ENCODE data around the gene ADCY2. TPM values are rescaled to one million over a fixed set of nuclear protein-coding genes. Genes with fewer than 3 reads are reported as not detected.

The ADCY2 gene
- total and polyA plus RNA-seq, 8 donors, result 0.29 to 7.5 (median 1.1) TPM

- Histone ChIP-seq H3K36me3 (no peaks in the 10 kb centered on the region), H3K27me3 (no peaks in the 10 kb centered on the region), H3K27ac (no peak overlapping the region), H3K4me3 (no peak overlapping the region), H3K4me1 (peaks cover 0 to 5% (median 0%) of the 10 kb centered on the region in 4 donors), H3K9me3 (peaks cover 0 to 9% (median 0%) of the 10 kb centered on the region in 4 donors)
- TF ChIP-seq EP300 (IDR thresholded peaks at IDR 0.05), result no peak
- no peak for TF ChIP-seq POLR2A (IDR thresholded peaks at IDR 0.05)
- no peak for TF ChIP-seq POLR2AphosphoS5 (IDR thresholded peaks at IDR 0.05)
- TF ChIP-seq CTCF (IDR thresholded peaks at IDR 0.05), result no peak
- no peak for DNase-seq
- intact Hi-C loops (cut with DNase I; ENCODE audit: low total_unique reads), result no loop called here
Observed at GRCh38 chr5:7642029-7642428, 246.1 kb downstream of the ADCY2 start.

- Histone ChIP-seq H3K4me3 (no peak overlapping the region), H3K4me1 (no peaks in the 10 kb centered on the region), H3K27ac (no peak overlapping the region), H3K27me3 (no peaks in the 10 kb centered on the region), H3K36me3 (no peaks in the 10 kb centered on the region), H3K9me3 (peaks cover 0 to 9% (median 0%) of the 10 kb centered on the region in 4 donors)
- TF ChIP-seq EP300 (IDR thresholded peaks at IDR 0.05) (no peak), CTCF (IDR thresholded peaks at IDR 0.05) (no peak), POLR2A (IDR thresholded peaks at IDR 0.05) (no peak)
- no peak for DNase-seq
- WGBS, 5 donors, result 77 to 92% (median 89%) methylated on average over 3 of the region's 3 CpGs
- intact Hi-C loops (cut with DNase I; ENCODE audit: low total_unique reads), result no loop called here
Observed at GRCh38 chr5:7644723-7645122, 248.8 kb downstream of the ADCY2 start.

- H3K27ac ChIP-seq, result no peak overlapping the region
- TF ChIP-seq EP300 (IDR thresholded peaks at IDR 0.05), result no peak
- TF ChIP-seq POLR2AphosphoS5 (IDR thresholded peaks at IDR 0.05), result peak in 1 of 3 donors; percentile 6
- TF ChIP-seq POLR2A (IDR thresholded peaks at IDR 0.05), result no peak
- TF ChIP-seq CTCF (IDR thresholded peaks at IDR 0.05), result no peak
- H3K4me1 ChIP-seq, result peaks cover 0 to 7% (median 6%) of the 10 kb centered on the region in 4 donors
- H3K9me3 ChIP-seq, result no peaks in the 10 kb centered on the region
- H3K27me3 ChIP-seq, result no peaks in the 10 kb centered on the region
- intact Hi-C loops (cut with DNase I; ENCODE audit: low total_unique reads), result no loop called here
- H3K36me3 ChIP-seq, result no peaks in the 10 kb centered on the region
- 38 to 71% (median 46%) methylated on average over 6 of the region's 6 CpGs for WGBS, 5 donors
- no peak overlapping the region for H3K4me3 ChIP-seq
- peak; percentile 39 to 42 for DNase-seq
Observed at GRCh38 chr5:7650755-7651154, 254.8 kb downstream of the ADCY2 start.

GRCh38 chr5:7653046-7653445 lies 257.1 kb downstream of the ADCY2 start:
- Histone ChIP-seq H3K9me3 (no peaks in the 10 kb centered on the region), H3K4me3 (no peak overlapping the region), H3K36me3 (no peaks in the 10 kb centered on the region), H3K27me3 (no peaks in the 10 kb centered on the region), H3K27ac (no peak overlapping the region), H3K4me1 (peaks cover 0 to 7% (median 6%) of the 10 kb centered on the region in 4 donors)
- no peak for DNase-seq
- TF ChIP-seq POLR2A (IDR thresholded peaks at IDR 0.05), result no peak
- TF ChIP-seq CTCF (IDR thresholded peaks at IDR 0.05), result no peak
- no peak for TF ChIP-seq EP300 (IDR thresholded peaks at IDR 0.05)
- TF ChIP-seq POLR2AphosphoS5 (IDR thresholded peaks at IDR 0.05), result no peak
- intact Hi-C loops (cut with DNase I; ENCODE audit: low total_unique reads), result no loop called here
- 85 to 94% (median 86%) methylated on average over 6 of the region's 6 CpGs for WGBS, 5 donors

Data from stomach (tissue), 9 donors.